Daoy (cell line): Measurements from ENCODE around the gene TMEM270. TPM values are rescaled to one million over a fixed set of nuclear protein-coding genes. Genes with fewer than 3 reads are reported as not detected.
A peak's percentile ranks its signal among the peaks of the same experiment; 100 is the strongest.
"Not testable (repeated sequence)": the region's sequence is repeated elsewhere in the genome, so short reads cannot be mapped to it uniquely, and the experiment has no call there.

Experiments used
- DNase-seq: peaks from one replicate; pipeline ENCODE4 v3.0.0-alpha.2; 2015; ENCODE audit warnings: low read depth
- total RNA-seq: library from RNA; depleted of rRNA; stranded (reverse); fragments of >200 nt; shearing (Covaris generic); gene quantifications from 2 replicates; pipeline ENCODE4 v1.2.3, GENCODE V29; 2014

The TMEM270 gene
- total RNA-seq, 1 experiment from 2014 or later, result 0.69 TPM

DNA sequence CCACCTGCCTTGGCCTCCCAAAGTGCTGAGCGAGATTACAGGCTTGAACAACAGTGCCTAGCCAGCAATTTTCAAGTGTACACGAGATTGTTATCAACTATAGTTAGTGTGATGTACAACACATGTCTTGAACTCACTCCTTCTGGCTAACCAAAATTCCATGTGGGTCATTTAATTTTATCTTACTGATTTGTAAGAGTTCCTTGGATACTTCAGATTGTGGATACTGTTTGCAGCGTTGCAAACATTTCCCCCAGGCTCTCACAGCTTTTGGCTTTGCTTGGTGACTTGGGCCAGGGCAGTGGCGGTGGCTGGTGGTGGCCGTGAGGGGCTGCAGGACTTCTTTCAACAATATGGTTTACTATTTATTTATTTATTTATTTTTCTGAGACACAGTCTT is 8.5 kb upstream of the TMEM270 start:
- DNase-seq, result no peak

DNA sequence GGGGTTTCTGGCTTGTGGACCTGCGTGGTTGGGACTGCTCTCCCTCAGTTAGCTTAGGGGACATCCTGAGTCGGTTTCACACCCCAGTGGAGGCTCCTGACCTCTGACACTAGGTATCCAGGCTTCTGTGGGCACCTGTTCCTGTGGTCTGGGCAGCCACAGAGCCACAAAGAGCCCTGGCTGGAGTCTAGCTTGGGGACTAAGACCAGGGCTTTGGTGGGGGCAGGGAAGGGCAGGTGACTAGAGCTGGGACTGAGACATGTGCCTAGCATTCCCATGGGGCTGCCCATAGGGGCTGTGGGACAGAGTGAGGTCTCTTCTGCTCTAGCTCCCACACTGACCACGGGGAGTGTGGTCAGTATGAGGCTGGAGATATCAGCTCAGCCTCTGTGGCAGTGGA is 4.0 kb upstream of the TMEM270 start:
- DNase-seq, result no peak

DNA sequence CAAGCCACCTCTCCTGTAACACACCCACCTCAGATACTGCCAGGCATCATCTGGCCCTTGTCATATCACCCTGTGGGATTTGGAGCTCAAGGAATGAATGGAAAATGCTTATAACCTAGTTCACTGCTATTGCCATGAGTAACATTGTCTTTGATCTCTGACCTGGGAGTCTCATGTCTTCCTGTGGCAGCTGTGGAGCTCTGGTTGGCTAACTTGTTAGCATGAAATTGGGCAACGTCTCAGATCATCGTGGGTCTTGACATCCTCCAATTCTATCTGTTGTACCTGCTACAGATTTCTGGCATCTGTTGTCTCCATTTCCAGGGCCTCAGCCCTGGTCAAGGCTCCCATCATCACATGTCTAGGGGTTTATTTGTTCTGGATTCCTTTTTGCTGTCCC is 2.2 kb upstream of the TMEM270 start:
- no peak for DNase-seq

DNA sequence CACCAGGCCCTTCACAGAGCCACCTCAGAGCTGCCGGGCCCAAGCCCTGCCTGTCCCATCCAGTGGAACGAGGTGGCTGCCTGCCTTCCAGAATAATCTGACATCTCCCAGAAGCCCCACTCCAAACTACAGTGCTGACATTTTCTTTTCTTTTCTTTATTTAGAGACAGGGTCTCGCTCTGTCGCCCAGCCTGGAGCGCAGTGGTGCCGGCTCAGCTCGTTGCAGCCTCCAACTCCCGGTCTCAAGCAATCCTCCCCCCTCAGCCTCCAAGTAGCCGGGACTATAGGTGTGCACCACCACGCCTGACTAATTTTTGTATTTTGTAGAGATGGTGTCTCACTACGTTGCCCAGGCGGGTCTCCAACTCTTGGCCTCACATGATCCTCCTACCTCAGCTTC is 346 bp downstream of the TMEM270 start:
- no peak for DNase-seq

DNA sequence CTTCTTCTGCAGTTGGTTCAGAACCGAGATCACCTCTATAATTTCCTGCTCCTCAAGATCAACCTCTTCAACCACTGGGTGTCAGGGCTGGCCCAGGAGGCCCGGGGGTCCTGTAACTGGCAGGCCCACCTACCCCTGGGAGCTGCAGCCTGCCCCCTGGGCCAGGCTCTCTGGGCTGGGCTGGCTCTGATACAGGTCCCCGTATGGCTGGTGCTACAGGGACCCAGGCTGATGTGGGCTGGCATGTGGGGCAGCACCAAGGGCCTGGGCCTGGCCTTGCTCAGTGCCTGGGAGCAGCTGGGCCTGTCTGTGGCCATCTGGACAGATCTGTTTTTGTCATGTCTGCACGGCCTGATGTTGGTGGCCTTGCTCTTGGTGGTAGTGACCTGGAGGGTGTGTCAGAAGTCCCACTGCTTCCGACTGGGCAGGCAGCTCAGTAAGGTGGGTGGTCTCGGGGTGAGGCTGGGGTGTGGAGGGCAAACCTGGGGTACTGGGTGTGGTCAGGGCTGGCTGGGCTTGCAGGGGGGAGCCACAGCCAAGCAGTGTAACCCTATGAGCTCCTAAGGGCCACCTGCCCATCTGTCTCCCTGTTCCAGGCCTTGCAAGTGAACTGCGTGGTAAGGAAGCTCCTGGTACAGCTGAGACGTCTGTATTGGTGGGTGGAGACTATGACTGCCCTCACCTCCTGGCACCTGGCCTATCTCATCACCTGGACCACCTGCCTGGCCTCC is 4.2 kb downstream of the TMEM270 start:
- no peak for DNase-seq

DNA sequence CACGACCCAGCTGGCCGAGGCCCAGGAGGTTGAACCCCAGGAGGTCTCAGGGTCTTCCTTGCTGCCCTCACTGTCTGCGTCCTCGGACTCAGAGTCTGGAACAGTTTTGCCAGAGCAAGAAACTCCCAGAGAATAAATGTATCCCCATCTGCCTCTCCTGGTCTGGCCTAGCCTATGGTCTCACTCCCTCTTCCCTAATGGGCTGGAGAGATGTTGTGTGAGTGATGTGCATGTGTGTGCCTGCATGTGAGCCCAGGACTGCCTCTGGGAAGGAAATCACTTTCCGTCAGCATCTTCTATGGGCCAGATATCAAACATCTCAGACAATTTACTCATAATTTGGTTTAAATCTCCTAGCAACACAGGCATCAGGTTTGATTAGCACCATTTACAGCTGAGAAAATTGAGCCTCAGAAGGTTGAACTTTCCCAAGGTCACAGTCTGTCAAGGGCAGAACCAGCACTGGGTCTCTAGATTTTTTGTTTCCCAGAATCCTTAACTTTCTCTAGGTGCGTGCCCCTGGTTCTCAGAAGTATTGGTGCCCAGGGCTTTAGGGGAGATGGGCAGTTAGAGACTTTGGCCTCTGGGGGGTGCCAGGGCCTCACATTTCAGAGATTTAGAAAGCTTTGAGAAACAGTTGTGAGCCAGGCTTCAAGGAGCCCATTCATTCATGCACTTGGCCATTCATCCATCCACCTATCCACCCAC is 4.9 kb downstream of the TMEM270 start:
- peak; percentile 72 for DNase-seq

DNA sequence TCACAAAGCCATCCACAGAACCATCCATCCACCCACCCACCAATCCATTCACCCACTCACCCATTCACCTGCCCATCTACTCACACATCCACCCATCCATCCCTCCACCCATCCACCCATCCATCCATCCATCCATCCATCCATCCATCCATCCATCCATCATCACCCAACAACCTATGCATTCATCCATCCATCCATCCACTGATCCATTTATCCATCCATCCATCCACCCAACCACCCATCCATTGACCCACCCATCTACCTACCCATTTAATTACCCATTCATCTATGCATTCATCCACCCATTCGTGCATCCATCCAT is 5.4 kb downstream of the TMEM270 start:
- DNase-seq, result no peak

DNA sequence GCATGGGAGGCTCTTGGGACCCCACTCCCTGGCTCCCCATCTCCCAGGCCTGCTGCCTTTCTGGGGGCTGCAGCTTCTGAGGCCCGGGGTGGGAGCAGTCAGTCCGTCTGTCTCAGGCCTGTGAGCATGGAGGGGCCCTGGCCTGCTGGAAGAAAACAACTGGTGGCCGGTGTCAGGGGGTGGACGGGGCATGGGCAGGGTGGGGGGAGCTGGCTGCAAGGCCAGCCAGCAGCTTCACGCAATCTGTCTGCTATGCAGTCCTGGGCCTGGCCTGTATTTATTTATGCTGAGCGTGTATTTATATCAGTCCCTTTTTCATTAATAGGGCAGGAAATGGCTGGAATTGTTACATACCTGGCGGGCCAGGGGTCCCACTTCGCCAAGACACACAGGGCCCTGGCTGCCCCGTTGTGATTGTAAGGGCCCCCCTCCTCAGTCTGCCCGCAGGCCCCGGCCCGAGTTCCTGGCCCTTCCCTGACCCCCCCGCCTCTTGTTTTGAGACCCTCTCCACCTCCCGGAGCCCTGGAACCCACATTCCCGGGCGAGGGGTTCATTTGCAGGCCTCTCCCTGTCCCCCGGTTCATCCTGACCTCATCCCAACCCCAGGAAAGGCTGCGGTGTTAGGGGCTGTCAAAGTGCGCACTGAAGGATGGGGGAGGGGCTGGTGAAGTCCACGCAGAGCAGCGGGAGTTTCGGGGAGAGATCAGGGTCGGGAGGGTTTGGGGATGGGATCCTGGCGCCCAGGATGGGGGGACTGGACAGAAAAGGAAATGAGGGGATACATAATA is 8.2 kb downstream of the TMEM270 start:
- no peak for DNase-seq

DNA sequence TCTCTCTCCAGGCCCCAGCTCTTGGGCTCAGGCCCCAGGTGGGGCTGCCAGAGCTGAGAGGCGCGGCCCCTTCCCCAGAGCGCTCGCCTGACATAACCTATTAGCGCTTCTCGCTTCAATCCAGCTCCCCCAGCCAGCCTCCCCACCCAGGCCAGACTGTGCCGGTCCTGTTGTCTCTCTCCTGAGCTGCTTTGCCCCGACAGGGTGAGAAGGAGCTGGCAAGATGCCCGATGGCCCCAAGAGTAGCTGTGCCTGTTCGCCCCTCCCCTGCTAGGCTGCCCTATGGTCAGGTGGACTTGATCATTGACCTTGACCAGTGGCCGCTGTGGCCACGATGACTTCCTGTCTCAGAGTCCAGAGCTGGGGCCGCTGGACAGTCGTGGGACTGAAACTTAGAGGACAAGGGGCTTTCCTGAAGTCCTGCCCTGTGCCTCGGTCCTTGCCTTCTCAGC is 9.1 kb downstream of the TMEM270 start:
- no peak for DNase-seq

DNA sequence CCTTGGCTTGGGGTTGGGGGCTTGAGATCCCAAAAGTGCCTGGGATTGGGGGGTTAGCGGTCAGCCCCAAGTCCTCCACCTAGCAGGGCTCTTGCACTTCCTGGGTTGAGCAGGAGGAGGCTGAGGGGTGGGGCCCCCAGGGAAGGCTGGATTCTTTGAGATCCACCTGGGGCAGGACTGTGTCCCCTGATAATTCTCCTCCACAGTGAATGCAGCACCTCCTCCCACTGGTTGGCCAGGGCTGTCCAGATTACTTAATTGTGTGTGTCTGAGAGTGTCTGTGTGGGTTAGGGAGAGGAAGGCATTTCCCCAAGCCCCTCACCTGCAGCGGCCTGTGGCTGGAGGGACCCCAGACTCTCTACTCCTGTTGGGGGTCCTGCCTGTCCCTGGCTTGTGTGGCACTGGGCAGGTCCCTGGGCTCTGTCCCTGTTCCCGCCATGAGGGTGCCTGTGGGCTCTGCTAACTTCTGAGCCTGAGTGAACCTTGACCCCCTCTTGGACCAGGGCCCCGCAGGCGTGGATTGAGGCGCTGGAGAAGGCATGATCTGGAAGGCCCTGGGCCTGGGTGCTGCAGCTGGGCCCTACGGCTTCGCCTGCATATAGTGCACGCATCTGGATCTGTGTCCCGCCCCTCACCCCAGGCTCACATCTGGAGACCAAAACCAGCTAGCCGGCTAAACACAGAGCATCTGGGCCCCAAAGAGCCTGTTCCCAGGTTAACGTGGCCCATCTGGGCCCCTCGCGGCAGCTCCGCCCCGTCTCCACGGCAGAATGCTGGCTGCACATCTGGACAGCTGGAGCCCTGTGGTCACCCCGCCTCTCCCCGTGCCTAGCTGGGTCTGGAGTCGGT is 10.4 kb downstream of the TMEM270 start:
- DNase-seq, result no peak

DNA sequence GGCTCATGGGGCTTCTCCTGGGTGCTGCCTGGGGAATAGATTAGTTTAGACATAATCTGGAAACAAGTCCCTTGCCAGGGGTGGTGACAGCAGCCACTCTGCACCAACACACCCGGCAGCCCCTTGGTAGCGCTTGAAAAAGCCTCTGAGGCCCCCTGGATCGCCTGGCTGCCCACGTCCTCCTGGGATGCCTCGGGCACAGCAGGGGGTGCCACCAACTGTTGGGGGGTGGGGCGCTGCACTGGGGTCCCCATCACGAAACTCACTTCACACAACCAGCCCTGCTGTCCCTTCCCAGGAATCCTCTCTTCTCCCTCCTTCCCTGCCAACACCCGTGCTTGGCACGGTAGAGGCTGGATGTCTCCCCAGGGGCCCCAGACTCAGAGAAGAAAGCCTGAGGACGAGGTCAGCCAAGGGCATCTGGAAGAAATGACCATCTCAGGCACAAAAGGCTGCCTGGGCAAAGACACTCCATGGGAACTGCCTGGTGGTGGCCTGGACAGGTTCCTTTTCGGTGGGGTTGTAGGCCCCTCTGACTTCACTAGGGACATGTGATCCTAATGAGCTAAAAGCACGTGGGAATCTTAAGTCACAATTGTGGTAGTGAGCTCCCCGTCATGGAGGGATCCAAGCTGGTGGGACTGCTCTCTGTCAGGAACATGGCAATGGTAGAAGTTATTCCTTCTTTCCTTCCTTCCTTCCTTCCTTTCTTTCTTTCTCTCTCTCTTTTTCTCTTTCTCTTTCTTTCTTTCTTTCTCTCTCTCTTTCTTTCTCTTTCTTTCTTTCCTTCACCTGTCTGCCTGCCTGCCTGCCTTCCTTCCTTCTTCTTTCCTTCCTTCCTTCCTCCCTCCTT is 11.3 kb downstream of the TMEM270 start:
- no peak for DNase-seq

DNA sequence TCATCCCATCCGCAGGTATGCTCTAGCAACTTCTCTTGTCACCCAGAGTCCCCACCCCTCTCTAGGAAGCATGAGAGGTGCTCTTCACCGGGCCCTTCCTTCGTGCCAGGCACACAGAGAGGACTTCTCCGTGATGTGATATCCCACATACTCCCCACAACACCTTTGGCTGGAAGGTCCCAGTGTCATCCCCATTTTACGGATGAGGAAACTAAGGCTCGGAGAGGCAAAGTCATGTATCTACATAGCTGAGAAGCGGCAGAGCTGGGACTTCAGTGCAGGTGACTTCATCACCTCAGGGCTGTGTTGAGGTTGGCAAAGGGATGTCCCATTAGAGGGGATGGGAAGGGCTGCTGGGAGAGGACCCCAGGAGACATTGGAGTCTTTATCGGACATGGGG is 15.4 kb downstream of the TMEM270 start:
- DNase-seq, result no peak

DNA sequence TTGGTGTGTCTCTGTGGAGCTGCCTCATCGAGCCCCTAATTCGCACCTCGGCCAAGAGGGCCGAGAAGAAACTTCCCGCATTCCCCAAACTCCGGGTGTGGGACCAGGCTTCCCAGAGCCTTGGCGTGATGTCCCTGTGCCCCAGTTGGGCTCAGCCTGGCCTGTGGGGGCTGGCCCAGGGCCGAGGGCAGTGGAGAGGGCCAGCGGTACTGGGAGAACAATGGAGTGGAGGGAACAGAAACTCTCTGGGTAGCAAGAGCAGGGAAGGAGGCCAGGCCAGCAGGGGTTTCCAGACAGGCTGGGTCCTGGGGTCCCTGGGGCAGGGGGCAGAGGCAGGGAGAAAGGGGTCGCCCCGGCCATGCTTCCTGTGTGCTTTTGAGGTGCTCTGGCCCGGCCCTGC is 16.0 kb downstream of the TMEM270 start:
- no peak for DNase-seq

DNA sequence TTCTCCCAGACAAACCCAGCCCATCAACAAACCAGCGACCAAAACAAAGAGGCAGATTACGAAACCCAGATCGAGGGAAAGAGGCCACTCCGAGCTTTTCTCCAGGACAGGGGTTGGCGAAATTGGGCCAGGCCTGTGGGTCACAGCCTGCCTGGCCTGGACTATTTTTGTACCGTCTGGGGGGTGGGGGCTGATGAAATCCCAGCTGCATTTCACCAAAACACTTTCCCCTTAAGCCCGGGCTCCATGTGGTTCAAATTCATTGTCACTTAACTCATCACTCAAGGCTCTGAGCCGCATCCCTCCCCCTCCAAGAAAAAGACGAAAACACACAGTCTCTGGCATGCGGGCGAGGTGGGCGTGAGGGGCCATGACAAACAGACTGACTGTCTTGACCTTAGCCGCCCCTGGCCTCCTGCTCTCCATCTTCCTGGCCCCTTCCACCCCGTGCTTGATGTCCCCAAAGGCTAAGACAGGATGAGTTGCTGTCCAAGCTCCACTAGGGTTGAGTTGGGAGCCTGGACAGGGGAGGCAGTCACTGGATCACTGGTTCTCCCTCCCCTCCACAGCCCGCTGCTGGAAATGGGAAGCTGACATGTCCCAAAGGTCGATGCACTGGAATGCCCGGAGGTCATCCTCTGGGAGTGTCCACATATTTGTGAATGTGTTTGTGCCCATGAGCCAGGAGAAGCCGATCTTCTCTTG is 19.2 kb downstream of the TMEM270 start:
- no peak for DNase-seq

DNA sequence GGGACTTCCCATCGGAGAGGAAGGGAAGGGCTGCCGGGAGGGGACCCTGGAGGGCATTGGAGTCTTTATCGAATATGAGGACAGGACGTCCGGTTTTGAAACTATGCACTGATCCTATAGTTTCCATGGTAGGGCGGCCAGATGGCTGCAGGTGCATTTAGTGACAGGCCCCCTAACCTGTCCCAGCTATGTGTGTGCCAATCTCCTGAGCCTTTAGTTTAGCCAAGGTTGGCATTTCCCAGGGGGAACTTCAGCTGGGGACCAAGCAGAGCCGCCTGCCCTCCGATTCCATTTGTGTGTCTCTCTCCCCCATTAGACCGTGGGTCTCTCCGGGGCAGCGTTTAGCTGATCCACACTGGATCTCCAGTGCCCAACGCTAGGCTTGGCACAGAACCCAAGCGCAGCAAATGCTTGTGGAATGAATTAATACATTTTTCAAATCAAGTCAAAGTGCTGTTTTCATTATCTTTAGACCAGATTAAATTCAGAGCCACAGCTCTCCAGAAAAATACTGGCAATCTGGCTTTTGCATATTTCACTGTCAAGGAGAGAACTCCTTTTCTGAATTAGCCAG is 19.9 kb downstream of the TMEM270 start:
- no peak for DNase-seq

DNA sequence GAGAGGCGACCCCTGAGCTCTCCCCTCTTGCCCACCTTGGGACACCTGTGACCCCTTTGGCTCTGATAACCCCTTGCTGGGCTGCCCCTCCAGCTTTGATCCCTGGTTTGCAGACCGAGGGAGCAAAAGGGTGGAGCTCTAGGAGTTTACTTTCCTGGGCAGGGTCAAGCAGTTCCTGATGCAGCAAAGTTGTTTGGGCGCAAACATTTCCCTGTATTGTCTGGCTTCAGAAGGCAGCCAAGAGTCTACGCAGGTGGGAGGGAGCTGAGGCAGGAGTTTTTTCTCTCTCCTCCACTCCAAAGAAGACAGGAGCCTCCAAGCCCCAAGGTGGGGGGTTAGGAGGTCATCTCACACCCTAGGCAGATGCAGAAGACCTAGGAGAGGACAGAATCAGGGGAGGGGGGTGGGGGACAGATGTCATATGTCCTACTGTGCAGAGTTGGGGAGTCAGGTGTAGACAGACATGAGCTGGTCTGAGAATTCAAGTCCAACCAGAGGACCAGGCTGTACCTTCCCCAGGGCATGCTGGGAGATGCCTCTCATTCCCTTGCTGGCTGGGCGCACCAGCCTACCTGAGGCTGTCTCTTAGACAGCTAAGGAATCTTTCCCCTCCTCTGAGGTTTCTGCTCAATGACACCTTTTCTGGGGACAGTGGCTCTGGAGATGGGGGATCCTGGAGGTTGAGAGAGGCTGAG is 20.5 kb downstream of the TMEM270 start:
- DNase-seq, result no peak

DNA sequence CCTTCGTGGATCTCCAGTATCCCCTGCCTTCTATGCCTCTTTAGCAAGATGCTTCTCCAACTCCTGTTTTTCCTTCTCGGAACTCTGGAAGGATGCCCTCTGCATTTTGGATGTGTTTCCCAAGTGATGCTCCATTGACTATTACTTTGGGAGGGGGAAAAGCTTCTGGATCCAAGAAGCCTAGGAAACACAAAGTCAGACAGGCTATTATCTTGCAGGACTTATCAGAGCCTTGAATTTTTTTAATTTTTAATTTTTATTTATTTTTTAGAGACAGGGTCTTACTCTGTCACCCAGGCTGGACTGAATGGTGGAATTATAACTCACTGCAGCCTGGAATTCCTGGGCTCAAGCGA is 21.1 kb downstream of the TMEM270 start:
- DNase-seq, result no peak

DNA sequence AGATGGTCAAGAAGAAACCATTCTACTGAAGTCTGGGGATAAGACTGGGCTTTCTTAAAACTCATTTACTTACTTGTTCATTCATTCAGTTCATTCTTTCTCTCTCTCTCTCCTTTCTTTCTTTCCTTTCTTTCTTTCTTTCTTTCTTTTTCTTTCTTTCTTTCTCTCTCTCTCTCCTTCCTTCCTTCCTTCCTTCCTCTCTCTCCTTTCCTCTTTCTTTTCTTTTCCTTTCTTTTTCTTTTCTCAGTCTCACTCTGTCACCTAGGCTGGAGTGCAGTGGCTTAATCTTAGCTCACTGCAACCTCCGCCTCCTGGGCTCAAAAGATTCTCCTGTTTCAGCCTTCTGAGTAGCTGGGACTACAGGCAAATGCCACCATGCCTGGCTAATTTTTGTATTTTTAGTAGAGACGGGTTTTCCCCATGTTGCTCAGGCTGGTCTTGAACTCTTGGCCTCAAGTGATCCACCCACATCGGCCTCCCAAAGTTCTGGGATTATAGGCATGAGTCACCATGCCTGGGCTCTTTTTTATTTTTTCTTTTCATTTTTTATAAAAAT is 24.0 kb downstream of the TMEM270 start:
- DNase-seq, result not testable (repeated sequence)

DNA sequence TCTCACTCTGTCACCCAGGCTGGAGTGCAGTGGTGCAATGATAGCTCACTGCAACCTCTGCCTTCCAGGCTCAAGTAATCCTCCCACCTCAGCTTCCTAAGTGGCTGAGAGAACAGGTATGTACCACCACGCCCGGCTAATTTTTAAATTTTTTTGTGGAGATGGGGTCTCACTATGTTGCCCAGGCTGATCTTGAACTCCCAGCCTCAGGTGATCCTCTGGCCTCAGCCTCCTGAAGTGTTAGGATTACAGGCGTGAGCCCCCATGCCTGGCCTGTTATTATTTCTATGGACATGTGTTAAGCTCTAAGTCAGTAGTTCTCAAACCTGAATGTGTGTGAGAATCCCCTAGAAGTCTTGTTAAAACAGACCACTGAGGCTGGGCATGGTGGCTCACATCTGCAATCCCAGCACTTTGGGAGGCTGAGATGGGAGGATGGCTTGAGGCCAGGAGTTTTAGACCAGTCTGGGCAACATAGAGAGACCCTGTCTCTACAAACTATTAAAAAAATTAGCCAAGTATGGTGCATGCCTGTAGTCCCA is 24.5 kb downstream of the TMEM270 start:
- DNase-seq, result no peak
